ENCODE measurements around the gene STOX2. TPM values are rescaled to one million over a fixed set of nuclear protein-coding genes. Genes with fewer than 3 reads are reported as not detected.

Gene STOX2
- total RNA-seq, 1 donor from 2014 or later: not detected

GRCh38 chr4:183876268-183876934 is 28.7 kb upstream of the STOX2 start:
- no peaks in the 10 kb centered on the region for H3K9me3 Mint-ChIP-seq
- intact Hi-C loops (cut with micrococcal nuclease): no loop called here
- ATAC-seq (ENCODE audit: low read depth): no peak
- peaks cover 2% of the 10 kb centered on the region for H3K27me3 Mint-ChIP-seq
- POLR2A ChIA-PET: no interaction called here
- H3K4me3 Mint-ChIP-seq: no peak overlapping the region
- no peaks in the 10 kb centered on the region for H3K4me1 Mint-ChIP-seq
- no peak for TF ChIP-seq CTCF (IDR thresholded peaks at IDR 0.05)
- H3K36me3 Mint-ChIP-seq (ENCODE audit: low read depth): no peaks in the 10 kb centered on the region
- DNase-seq: no peak
- no peak overlapping the region for H3K27ac Mint-ChIP-seq
- CTCF ChIA-PET: no interaction called here

GRCh38 chr4:183878251-183878970 is 26.7 kb upstream of the STOX2 start:
- Mint-ChIP-seq H3K27me3 (peaks cover 2% of the 10 kb centered on the region), H3K27ac (no peak overlapping the region), H3K36me3 (ENCODE audit: low read depth) (no peaks in the 10 kb centered on the region), H3K9me3 (no peaks in the 10 kb centered on the region), H3K4me1 (no peaks in the 10 kb centered on the region), H3K4me3 (no peak overlapping the region)
- intact Hi-C loops (cut with micrococcal nuclease): no loop called here
- DNase-seq (no peak), ATAC-seq (ENCODE audit: low read depth) (no peak)
- no peak for TF ChIP-seq CTCF (IDR thresholded peaks at IDR 0.05)
- ChIA-PET POLR2A (no interaction called here), CTCF (no interaction called here)

- intact Hi-C loops (cut with micrococcal nuclease): no loop called here
- DNase-seq: no peak
- ChIA-PET CTCF (no interaction called here), POLR2A (no interaction called here)
- no peak for TF ChIP-seq CTCF (IDR thresholded peaks at IDR 0.05)
- no peak overlapping the region for H3K4me3 Mint-ChIP-seq
- no peaks in the 10 kb centered on the region for H3K4me1 Mint-ChIP-seq
- no peaks in the 10 kb centered on the region for H3K36me3 Mint-ChIP-seq (ENCODE audit: low read depth)
- no peak overlapping the region for H3K27ac Mint-ChIP-seq
- no peaks in the 10 kb centered on the region for H3K9me3 Mint-ChIP-seq
- ATAC-seq (ENCODE audit: low read depth): no peak
- peaks cover 6% of the 10 kb centered on the region for H3K27me3 Mint-ChIP-seq
Measured at GRCh38 chr4:183885205-183885720, 19.8 kb upstream of the STOX2 start.

- peaks cover 6% of the 10 kb centered on the region for H3K27me3 Mint-ChIP-seq
- H3K9me3 Mint-ChIP-seq: no peaks in the 10 kb centered on the region
- intact Hi-C loops (cut with micrococcal nuclease): no loop called here
- DNase-seq (no peak), ATAC-seq (ENCODE audit: low read depth) (no peak)
- H3K4me3 Mint-ChIP-seq: no peak overlapping the region
- TF ChIP-seq CTCF (IDR thresholded peaks at IDR 0.05): no peak
- ChIA-PET POLR2A (no interaction called here), CTCF (no interaction called here)
- H3K36me3 Mint-ChIP-seq (ENCODE audit: low read depth): no peaks in the 10 kb centered on the region
- no peak overlapping the region for H3K27ac Mint-ChIP-seq
- H3K4me1 Mint-ChIP-seq: no peaks in the 10 kb centered on the region
Measured at GRCh38 chr4:183887351-183887750, 17.8 kb upstream of the STOX2 start.

GRCh38 chr4:183888564-183888963 is 16.5 kb upstream of the STOX2 start:
- H3K4me1 Mint-ChIP-seq: no peaks in the 10 kb centered on the region
- no peaks in the 10 kb centered on the region for H3K36me3 Mint-ChIP-seq (ENCODE audit: low read depth)
- TF ChIP-seq CTCF (IDR thresholded peaks at IDR 0.05): no peak
- peaks cover 6% of the 10 kb centered on the region for H3K27me3 Mint-ChIP-seq
- ATAC-seq (ENCODE audit: low read depth): no peak
- POLR2A ChIA-PET: no interaction called here
- DNase-seq: no peak
- no peak overlapping the region for H3K4me3 Mint-ChIP-seq
- intact Hi-C loops (cut with micrococcal nuclease): no loop called here
- no peak overlapping the region for H3K27ac Mint-ChIP-seq
- no peaks in the 10 kb centered on the region for H3K9me3 Mint-ChIP-seq
- CTCF ChIA-PET: no interaction called here
